Stimulated activated CD4-positive, alpha-beta T cell treated with anti-CD3 and anti-CD28 coated beads, Interleukin-15, amount 100 ng/mL, for 24 hours (primary cell): Measurements from ENCODE around the gene GSTK1.
"Not testable (repeated sequence)": the region's sequence is repeated elsewhere in the genome, so short reads cannot be mapped to it uniquely, and the experiment has no call there.

Experiments used
- DNase-seq: peaks from one replicate; pipeline ENCODE4 v3.0.0-alpha.2; 2020

Gene GSTK1

GRCh38 chr7:143263266-143264195 lies at the start of gene GSTK1:
Gene GSTK1, plus strand, starts transcription at chr7:143263441. Its CDS starts 73 bp downstream, at chr7:143263514.
- peak; percentile 90 for DNase-seq

- not testable (repeated sequence) for DNase-seq
Observed at GRCh38 chr7:143213478-143213877, 49.8 kb upstream of the GSTK1 start.

DNA sequence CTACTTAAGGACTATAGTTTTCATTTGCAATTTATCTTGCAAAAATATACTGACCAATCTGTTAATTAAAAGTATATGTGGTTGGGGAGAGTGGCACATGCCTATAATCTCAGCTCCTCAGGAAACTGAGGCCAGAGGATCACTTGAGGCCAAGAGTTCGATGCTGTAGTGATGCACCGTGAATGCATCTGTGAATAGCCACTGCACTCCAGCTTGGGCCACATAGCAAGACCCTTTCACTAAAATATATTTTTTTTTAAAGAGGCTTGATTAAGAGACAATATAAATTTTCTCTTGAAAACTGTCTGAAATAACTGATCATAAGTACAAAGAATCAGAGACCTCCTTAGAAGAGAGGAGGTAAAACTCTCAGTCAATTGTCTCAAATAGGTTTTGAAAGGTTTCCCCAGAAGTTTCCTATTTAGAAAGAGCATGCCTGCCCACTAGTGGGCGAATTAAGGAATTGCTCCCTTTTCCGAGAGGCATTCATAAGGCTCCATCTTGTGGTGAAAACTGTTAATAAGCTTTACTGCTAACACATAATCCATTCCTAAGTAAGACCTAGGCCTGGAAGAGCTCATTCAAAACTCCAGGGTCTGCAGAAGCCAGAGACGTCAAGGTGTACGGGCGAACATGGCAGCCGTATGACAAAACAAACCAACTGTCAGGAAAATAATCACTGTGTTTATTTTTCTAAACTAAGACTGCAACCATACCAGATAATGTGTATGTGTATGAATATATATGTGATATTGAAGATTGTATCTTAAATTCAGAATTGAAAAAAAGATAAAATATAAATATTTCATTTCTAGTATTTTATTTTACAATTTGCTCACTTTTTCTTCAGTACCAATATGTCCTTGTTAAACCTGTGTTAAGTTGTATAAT lies 48.2 kb upstream of the GSTK1 start:
- peak; percentile 65 for DNase-seq

DNA sequence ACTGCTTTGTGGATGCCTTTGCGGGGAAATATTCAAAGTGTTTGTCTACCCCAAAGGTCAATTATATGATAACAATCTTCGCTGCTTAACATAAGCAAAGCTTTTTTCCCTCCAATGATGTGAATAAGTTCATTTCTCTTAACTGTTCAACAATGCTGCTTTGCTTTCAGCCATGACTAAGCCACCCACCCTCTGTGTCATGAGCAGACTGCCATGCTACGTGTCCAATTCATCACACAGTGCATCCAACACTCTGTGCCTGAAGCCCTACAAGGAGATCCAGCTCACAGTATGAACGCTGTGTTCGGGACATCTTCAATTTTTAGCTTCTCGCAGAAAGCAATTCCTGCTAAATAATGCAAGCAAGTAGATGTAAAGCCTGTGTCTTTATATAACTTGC lies 47.1 kb upstream of the GSTK1 start:
- DNase-seq: no peak

DNA sequence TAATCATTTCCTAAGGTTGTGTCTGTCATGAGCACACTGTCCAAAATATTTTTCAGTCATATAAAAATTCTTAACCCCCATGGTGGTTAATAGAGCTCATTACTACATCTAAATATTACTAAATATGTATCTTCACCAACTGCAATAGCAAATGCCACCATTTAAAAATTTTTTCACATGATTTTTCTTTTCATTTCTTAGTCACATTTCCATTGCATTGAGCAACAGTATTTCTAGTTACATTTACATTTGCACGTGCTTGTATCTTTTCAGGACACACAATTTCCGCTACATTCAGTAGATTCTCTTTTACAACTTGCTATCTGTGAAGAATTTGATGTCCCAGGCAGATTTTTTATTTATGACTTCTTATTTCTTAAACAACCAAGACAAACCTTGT lies 46.6 kb upstream of the GSTK1 start:
- DNase-seq: no peak

DNA sequence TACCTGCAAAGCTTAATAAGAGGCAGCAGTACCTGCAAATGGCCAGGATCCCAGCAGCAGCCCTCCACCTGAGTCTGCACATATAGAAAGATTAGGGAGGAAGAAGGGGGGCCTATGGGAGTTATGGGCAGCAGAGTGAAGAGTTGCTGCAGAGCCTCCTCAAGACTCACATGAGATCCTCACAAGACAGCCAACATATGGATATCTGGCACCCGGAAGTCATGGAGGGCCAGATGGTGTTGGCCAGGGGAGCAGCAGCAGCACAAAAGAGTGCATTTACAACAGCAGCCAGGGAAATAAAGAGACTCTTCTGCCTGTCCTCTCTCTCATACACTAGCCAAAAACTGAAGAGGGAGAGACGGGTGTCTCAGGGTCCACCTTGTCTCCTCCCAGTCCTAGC lies 45.4 kb upstream of the GSTK1 start:
- no peak for DNase-seq

- no peak for DNase-seq
Observed at GRCh38 chr7:143221286-143221685, 42.0 kb upstream of the GSTK1 start.

DNA sequence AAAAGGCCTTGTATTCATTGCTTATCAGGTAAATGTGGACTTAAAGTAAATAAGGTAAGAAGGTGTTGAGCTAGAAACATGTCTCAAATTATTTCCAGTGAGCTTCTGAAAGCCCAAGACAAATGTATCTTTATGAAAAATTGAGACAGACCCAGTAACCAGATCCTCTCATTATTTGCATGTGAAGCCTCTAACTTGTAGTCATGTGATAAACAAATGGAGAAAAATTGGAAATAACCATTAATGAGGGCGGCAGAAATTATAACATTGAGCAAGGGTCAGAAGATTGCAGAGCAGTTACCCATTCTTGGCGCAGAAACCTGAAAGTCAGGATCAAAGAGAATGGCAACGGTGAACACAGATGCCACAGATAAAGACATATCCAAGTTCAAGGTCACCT lies 41.5 kb upstream of the GSTK1 start, which contains the start of gene TAS2R40:
Gene TAS2R40, plus strand, starts transcription at position 301 of the 400 bp plus-strand sequence. Its CDS starts 42 bp downstream, at position 343.
- no peak for DNase-seq

- DNase-seq: no peak
Observed at GRCh38 chr7:143222782-143223181, 40.5 kb upstream of the GSTK1 start.

GRCh38 chr7:143223784-143224183 lies 39.5 kb upstream of the GSTK1 start:
- DNase-seq: no peak

DNA sequence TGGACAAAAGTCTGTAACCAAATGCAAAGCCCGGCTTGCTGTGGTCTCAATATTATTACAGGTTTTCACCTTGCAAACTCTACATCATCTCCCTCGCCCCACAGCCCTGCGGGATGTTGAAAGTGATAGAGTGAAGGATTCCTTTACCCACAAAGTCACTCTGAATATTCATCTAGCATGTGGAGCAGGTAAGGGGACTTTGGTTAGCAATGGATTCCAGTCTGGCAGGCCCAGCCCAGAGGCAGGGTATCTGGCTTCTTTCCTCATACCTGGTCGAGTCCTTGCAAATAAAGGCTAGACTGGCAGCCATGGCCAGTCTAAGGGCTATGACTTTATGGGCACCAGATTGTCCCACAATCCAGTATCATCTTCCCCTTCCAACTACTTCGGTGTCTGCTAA lies 38.2 kb upstream of the GSTK1 start:
- no peak for DNase-seq

- DNase-seq: no peak
Observed at GRCh38 chr7:143227806-143228205, 35.4 kb upstream of the GSTK1 start.

DNA sequence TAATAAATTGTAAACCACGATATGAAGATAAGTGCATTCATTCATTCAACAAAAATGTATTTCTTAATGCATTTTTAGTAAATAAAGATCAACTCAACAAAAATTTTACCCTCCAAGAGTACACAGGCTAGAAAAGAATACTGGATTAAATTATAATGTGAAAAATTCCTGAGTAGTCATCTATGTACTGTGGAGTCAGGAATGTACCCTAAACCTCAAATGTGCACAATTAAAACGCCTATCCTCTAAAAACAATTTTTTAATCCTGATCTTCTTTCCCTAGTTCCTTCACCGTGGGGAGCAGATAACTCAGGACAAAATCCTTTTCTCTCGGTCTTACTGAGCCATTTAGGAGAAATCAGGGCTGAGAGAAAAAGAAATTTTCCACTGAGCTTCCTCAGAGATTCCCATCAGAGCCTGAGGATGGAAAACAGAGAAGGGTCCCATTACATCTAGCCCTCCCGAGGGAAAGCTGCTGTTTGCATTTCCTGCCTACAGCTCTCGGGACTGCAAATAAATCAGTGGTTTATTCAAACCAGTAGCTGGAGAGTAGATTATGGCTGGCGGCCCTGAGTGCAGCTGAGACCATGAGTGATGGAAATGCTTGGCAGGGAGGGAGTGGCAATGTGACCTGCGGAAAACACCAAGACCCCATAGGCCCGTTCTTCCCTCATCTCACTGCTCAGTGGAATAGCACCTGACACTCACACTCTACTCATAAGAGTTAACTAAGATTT lies 34.0 kb upstream of the GSTK1 start:
- no peak for DNase-seq

DNA sequence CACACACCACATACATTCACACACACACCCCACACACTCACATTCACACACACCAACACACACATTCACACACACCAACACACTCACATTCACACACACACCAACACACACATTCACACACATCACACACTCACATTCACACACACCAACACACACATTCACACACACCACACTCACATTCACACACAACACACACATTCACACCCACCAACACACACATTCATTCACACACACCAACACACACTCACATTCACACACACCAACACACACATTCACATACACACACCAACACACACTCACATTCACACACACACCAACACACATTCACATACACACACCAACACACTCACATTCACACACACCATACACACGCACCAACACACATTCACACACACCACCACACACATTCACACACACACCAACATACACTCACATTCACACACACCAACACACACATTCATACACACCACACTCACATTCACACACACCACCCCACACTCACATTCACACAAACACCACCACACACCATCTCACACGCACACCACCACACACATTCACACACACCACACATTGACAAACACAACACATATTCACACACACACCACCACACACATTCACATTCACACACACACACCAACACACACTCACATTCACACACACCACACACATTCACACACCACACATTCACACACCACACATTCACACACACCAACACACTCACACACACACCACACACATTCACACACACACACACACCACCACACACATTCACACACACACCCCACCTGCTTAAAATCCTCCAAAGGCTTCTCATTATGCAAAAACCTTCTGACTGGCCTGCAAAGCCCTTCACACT lies 32.4 kb upstream of the GSTK1 start:
- DNase-seq: no peak

DNA sequence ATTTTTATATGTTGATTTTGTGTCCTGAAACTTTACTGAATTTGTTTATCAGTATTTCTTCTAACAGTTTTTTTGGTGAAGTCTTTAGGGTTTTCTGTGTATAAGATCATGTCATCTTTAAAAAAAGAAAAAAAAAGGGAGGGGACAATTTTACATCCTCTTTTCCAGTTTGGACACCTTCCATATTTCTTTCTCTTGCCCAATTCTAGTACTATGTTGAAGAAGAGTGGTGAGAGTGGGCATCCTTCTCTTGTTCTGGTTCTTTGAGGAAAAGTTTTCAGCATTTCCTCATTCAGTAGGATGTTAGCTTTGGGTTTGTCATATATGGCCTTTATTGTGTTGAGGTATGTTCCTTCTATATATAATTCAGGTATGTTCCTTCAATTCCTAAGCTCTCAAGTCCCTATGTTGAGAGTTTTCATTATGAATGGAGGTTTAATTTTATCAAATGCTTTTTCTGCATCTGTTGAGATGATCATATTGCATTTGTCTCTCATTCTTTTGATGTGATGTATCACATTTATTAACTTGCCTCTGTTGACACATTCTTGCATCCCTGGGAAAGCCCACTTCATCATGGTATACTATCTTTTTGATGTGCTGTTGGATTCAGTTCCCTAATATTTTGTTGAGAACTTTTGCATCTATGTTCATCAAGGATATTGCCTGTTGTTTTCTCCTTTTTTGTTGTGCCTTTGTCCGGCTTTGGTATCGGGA lies 29.3 kb upstream of the GSTK1 start:
- DNase-seq: no peak

DNA sequence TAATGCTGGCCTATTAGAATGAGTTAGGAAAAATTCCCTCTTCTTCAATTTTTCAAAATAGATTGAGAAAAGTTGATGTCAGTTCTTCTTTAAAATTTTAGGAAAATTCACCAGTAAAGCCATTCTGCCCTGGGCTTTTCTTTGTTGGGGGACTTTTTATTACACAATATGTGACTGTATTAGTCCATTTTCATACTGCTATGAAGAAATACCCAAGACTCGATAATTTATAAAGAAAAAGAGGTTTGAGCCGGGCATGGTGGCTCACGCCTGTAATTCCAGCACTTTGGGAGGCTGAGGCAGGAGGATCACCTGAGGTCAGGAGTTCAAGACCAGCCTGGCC lies 28.7 kb upstream of the GSTK1 start:
- no peak for DNase-seq

DNA sequence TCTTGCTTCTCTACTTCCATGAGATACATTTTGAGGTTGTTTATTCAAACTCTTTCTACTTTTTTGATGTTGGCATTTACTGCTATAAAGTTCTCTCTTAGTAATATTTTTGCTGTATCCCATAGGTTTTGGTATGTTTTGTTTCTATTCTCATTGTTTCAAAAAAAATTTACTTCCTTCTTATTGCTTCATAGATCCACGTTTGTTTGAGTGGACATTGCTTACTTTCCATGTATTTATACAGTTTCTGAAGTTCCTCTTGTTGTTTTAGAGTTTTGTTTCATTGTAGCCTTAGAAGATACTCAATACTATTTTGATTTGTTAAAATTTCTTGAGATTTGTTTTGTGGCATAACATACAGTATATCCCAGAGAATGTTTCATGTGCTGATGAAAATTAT lies 27.7 kb upstream of the GSTK1 start:
- DNase-seq: no peak

- no peak for DNase-seq
Observed at GRCh38 chr7:143236408-143236990, 26.7 kb upstream of the GSTK1 start.

GRCh38 chr7:143237366-143237765 lies 25.9 kb upstream of the GSTK1 start:
- no peak for DNase-seq

DNA sequence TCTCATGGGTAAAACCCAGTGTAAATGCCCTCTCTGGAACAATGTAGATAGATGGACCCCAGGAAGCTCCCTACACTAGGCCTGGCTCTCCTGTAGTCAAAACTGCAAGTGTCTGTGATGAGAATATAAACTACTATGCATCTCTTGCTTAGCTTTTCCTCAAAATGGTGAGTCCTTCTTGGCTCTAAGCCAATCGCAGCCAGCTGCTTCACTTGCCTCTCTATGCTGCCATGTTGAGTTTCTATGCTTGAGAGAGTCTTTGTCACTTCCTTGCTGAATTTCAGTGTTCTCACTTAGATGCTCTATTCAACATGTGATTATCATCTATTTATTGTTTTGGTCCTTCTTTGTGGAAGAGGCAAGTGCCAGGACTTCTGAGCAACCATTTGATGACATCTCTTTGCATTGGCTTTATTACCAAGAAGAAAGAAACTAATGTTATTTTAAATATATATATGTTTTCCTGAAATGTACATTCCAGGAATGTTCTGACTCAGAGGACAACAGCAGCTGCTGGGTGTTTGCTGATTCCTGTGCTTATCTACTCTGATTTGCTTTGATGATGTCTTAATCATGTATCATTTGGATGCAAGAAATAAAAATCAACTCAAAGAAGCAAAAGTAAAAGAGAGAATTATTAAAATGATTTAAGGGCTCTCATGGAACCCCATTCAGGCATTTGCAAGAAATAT lies 24.8 kb upstream of the GSTK1 start:
- DNase-seq: no peak
